ENCODE measurements around the gene NXPH4.

- no peak for TF ChIP-seq NFYB (IDR thresholded peaks at IDR 0.05; ENCODE audit: insufficient read depth, low read depth, low read length)
- TF ChIP-seq RCOR1 (conservative IDR thresholded peaks at IDR 0.05; ENCODE audit: low read depth, low read length), result no peak
- TF ChIP-seq CTCF (IDR thresholded peaks at IDR 0.05 in 2 of 3, conservative IDR thresholded peaks at IDR 0.05 in 1 of 3; ENCODE audit: control insufficient read depth in 2 of 3, extremely low read depth in 1 of 3, insufficient read depth in 1 of 3, low read depth in 3 of 3, low read length in 3 of 3), result peak; percentile 58 to 79 (median 75)
- no peak for TF ChIP-seq SMAD5 (IDR thresholded peaks at IDR 0.05; ENCODE audit: low read depth)
- TF ChIP-seq RAD21 (IDR thresholded peaks at IDR 0.05; ENCODE audit: insufficient read depth, low read depth, low read length), result peak; percentile 43
- TF ChIP-seq LARP7 (IDR thresholded peaks at IDR 0.05), result no peak
- TF ChIP-seq EZH2 (IDR thresholded peaks at IDR 0.05; ENCODE audit: borderline replicate concordance, control insufficient read depth, low read depth, low read length), result no peak
- no peak for TF ChIP-seq ELK1 (IDR thresholded peaks at IDR 0.05; ENCODE audit: low read depth, low read length)
- no peak for TF ChIP-seq SUZ12 (IDR thresholded peaks at IDR 0.05; ENCODE audit: unreplicated experiment)
Measured at GRCh38 chr12:57214398-57214781, 2.2 kb upstream of the NXPH4 start.
